NCI-H524 treated with DMSO at 0.1 percent for 48 hours (cell line): ENCODE measurements around the gene TRIM33.
A peak's percentile ranks its signal among the peaks of the same experiment; 100 is the strongest.

Source experiments
- DNase-seq: peaks from one replicate; lab custom pipeline; 2025; lab: John Stamatoyannopoulos, UW

The TRIM33 gene

DNA sequence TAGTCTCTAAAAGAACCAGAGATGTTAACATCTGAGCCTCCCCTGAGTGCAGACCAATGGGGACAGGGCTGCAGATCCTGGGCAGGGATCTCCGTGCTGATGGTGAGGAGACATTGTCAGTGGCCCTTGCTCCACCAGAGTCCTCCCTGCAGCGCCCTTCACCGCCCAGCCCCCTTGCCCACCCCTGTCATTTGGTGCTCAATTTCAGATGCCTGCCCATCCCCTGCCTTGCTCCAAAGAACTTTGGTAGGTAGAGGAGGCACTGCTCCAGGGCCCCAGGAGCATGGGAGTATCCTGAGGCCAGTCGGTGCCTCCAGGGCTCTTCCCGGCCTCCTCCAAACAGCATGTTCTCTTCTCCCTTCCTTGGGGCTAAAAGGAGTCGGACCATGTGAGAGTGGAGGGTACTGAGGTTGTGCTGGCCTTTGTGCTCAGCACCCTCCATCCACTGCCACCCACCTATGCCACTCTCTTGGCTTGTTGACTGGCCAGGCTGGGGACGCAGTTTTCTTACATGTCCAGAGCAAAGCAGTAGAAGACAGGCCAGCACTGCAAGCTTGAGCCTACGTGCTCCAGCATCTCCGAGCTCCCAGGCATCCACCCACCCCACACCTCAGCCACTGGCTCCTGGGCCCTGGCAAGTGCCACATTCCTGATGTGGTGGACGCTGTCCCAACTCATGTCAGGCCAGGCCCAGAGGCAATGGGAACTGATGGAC is 160.1 kb downstream of the TRIM33 start:
- no peak for DNase-seq

DNA sequence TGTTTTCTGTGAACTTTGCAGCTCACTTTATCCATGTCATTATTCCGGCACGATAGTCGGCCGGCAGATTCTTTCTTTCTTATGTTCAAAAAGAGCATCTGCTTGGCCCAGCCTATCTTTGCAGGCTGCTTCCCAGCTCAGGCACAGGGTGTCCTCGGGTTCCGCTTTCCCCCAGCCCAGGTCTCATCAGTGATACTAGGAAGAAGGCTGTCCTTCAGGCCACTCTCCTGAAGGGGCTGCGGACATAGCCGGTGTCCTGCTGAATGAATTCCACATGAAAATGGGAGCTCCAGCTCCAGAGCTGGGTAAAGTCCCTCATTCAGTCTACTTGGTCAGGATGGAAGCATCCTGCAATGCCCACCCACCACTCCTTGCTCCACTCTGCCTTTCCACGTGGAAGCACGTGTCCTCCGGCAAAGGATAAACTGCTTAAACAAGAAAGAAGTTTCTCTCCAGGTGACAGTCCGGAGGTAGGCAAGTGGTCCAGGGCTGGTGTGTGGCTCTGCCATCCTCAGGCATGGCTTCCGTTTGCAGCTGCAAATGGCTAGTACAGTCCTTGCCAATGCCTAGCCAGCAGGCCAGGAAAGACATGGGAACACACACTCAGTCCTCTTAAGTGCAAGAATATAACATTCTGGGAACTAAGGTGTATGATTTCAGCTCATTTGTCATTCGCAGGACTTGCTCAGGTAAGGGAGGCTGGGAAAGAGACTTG is 161.0 kb downstream of the TRIM33 start:
- no peak for DNase-seq

DNA sequence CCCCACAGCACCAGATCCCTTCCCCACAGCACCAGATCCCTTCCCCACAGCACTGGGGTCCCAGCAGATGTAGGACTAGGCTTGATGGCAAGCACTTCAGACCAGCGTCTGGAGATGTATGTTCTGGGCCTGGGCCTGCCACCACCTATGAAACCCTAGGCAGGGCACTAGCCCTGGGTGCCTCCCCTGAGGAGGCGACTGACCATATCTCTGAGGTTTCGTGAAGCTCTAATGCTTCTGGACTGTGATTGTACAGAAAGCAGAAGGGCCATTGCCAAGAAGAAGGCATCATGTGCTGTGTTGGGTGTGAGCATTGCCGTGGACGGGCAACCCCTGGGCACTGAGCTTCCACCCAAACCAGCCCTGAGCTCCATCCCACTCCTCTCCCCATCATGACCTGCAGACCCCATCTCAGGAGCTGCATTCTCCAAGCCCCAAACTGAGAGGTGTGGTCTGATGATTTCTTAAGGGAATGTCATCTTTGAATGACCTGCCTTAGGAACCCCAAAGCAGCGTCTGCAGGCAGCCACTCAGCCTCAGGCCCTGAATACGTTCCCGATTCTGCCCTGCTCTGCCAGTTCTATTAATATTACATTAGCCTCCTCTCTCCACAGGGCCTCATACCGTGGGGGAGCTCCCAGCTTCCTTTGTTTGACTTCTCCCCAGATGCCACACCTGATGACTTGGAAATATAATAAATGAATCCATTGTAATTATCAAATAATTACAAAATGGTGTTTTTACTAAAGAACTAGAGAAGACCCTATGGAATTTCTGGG is 163.4 kb downstream of the TRIM33 start:
- no peak for DNase-seq

DNA sequence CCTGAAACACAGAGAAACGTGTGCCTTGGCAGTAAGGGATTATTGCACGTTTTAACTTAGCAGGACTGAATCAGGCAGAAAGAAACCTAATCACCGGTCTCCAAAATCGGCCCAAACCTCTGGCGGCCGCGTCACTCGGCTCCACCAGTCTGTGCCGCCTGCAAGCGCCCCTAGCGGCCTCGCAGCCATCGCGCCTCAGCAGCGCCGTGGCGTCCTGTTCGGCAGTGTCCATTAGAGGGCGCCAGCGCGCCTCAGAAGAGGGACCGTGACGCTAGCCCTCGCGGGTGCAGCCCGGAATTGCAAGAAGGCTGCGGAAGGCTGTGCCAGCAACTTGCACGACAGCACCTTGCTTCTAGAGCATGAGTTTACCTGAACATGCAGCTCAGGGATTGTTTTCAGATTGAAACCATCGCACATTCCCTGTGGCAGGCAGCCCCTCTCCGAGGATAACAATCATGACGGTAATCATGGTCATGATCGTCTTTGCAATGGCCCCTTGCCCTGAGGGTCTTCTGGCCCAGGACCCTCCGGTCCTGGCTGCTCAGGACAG is 164.4 kb downstream of the TRIM33 start:
- DNase-seq, result peak; percentile 63

DNA sequence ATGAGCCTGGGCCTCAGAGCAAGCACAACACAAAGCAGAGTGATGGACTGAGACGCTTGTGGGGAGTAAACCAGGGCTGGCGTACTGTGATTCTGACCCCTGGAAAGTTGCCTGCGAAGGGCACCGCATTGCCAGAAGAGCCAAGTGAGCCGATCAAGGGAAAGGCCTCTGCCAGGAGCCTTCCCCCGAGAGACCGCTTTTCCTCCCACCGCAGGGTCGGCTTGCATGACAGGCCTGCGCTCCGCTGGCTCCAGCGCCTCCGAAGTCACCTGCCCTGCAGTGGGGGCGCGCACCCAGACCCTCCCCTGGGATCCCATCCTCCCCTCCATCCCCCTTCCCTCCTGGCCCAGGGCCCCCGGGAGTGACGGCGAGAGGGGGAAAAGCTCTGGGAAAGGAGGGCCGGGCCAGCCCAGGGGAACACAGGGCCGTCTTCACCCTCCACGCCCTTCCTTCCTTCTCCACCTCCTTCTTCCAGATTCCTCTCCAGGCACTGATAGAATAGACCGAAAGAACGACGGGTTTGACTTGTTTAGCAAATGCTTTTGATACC is 165.0 kb downstream of the TRIM33 start:
- no peak for DNase-seq

DNA sequence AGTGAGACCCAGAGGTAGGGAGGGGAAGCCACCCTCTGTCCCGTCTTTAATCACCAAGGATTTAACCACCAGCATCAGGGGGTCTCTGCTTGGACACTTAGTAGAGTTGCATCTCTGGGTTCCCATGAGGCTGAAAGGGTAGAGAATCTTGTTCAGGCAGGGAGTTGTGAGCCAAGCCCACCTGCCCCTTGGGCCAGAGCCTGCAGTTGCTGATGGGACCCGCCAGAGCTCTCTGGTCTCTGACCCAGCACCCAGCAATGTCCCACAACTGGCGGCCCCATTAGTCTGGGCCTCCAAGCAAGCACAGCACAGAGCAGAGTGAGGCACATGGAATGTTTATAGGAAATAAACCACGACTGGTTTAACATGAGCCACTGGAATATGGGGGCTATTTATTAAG is 166.3 kb downstream of the TRIM33 start:
- DNase-seq, result no peak
